BLaER1 (cell line): Measurements from ENCODE around the gene SSR1.

Experiments used
- H3K27ac ChIP-seq: shearing (Covaris generic); formaldehyde crosslinking; 2 replicates; pipeline ENCODE4 v1.8.1; 2022
- H3K27me3 ChIP-seq: shearing (Covaris generic); formaldehyde crosslinking; 2 replicates; pipeline ENCODE4 v1.8.1; 2022
- H3K36me3 ChIP-seq: shearing (Covaris generic); formaldehyde crosslinking; 2 replicates; pipeline ENCODE4 v1.8.1; 2022
- H3K4me1 ChIP-seq: shearing (Covaris generic); formaldehyde crosslinking; 2 replicates; pipeline ENCODE4 v1.8.1; 2022
- H3K4me2 ChIP-seq: shearing (Covaris generic); formaldehyde crosslinking; 2 replicates; pipeline ENCODE4 v1.8.1; 2022
- H3K4me3 ChIP-seq: shearing (Covaris generic); formaldehyde crosslinking; 2 replicates; pipeline ENCODE4 v1.8.1; 2022
- H3K9ac ChIP-seq: shearing (Covaris generic); formaldehyde crosslinking; 2 replicates; pipeline ENCODE4 v1.8.1; 2022
- H3K9me3 ChIP-seq: shearing (Covaris generic); formaldehyde crosslinking; 2 replicates; pipeline ENCODE4 v1.8.1; 2022
- H4K20me1 ChIP-seq: shearing (Covaris generic); formaldehyde crosslinking; 2 replicates; pipeline ENCODE4 v1.8.1; 2022
- Cebpa-rat ChIP-seq: shearing (Covaris generic); IDR thresholded peaks from 2 replicates; pipeline ENCODE4 v1.8.1; 2022

The SSR1 gene

DNA sequence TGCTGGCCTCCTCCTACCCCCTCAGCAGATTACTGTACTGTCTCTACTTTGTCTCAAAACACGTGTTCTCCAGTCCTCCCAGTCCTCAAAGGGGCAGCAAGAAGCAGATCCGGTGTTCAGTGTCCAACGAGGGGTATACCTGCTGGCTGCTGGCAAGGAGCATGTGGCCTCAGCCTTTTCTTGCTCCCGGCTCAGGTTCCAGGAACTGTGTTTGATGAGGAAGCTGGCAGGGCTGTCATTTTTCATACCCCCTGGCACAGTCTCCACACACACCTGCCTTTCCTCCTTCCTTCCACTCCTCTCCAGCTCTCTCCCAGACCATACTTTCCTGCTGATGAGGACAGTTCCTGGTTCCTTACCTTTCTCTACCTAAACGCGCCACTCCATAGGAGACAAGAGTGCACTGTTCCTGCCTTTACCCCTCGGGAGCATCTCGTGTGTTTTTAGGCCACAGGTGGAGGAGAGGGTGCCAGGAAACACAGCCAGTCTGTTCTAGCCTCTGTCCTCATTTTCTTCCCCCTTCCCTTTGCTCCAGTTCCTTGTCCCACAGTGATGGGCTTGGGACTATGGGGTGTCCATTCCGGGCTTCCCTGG, 77.2 kb downstream of the SSR1 start:
- Histone ChIP-seq H3K9ac (peak overlapping the region; percentile 30; the same call in 1 of the 2 replicates), H3K9me3 (no peaks in the 10 kb centered on the region), H3K4me1 (peaks cover 81% of the 10 kb centered on the region), H4K20me1 (peaks cover 76% of the 10 kb centered on the region), H3K27me3 (no peaks in the 10 kb centered on the region), H3K4me2 (peak overlapping the region; percentile 23; the same call in 1 of the 2 replicates), H3K4me3 (no peak overlapping the region), H3K27ac (peak overlapping the region; percentile 11; the same call in 1 of the 2 replicates), H3K36me3 (peaks cover 75% of the 10 kb centered on the region)
- no peak for TF ChIP-seq Cebpa-rat

DNA sequence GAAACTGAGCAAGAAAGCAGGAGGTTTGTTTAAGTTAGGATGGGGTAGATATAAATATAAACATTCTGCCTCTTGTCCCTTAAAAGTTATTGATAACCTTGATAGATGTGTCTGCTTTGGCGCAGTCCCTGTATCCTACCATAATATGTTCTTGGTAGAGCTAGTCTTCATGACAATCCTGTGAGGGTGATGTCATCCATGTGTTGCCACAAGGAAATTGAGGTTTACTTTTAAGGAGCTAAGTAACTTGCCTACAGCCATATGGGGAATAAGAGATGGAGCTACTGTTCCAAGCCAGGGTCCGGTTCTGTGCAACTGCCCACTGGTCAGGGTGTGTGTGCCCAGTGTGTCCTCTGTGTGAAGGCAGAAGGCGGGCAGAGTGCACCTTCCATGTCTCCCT, 78.5 kb downstream of the SSR1 start:
- Histone ChIP-seq H3K9ac (no peak overlapping the region), H3K4me2 (no peak overlapping the region), H3K4me1 (peaks cover 72% of the 10 kb centered on the region), H3K27me3 (no peaks in the 10 kb centered on the region), H3K9me3 (no peaks in the 10 kb centered on the region), H3K27ac (no peak overlapping the region), H3K4me3 (no peak overlapping the region), H4K20me1 (peaks cover 80% of the 10 kb centered on the region), H3K36me3 (peaks cover 77% of the 10 kb centered on the region)
- TF ChIP-seq Cebpa-rat, result no peak

DNA sequence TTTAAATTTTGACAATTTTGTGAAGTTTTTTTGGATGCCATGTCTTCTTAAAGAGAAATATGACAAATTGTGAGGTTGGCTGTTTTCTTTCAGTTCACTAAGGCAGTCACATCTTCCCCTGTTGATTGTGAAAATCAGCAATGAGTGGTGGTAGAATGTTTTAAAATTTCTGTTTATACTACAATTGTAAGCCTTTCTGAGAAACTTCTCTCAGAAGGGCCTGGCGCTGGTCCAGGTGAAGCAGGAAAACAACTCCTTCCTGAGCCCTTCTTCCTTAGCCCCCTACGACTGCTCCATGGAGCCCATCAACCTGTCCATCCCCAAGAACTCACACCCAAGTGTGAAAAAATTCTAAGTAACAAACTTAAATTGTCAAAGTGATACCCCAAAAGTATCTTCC, 80.6 kb downstream of the SSR1 start:
- Histone ChIP-seq H3K9ac (no peak overlapping the region), H3K36me3 (peaks cover 91% of the 10 kb centered on the region), H3K4me2 (no peak overlapping the region), H3K27ac (no peak overlapping the region), H3K9me3 (no peaks in the 10 kb centered on the region), H4K20me1 (peaks cover 58% of the 10 kb centered on the region), H3K4me3 (no peak overlapping the region), H3K4me1 (peaks cover 50% of the 10 kb centered on the region), H3K27me3 (no peaks in the 10 kb centered on the region)
- TF ChIP-seq Cebpa-rat, result no peak

DNA sequence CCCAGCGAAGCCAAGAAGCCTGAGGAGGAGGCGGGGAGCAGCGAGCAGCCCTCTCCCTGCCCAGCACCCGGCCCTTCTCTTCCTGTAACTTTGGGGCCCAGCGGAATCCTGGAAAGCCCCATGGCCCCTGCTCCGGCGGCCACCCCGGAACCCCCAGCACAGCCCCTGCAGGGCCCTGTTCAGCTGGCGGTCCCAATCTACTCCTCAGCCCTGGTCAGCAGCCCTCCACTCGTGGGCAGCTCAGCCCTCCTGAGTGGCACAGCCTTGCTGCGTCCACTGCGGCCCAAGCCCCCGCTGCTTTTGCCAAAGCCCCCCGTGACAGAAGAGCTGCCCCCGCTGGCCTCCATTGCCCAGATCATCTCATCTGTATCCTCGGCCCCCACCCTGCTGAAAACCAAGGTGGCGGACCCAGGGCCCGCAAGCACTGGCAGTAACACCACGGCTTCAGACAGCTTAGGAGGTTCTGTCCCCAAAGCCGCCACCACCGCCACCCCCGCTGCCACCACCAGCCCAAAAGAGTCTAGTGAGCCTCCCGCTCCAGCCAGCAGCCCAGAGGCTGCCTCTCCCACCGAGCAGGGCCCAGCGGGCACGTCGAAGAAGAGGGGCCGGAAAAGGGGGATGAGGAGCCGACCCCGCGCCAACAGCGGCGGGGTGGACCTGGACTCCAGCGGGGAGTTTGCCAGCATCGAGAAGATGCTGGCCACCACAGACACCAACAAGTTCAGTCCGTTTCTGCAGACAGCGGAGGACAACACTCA, 81.9 kb downstream of the SSR1 start:
- Histone ChIP-seq H4K20me1 (peaks cover 49% of the 10 kb centered on the region), H3K4me1 (peaks cover 43% of the 10 kb centered on the region), H3K9me3 (no peaks in the 10 kb centered on the region), H3K9ac (no peak overlapping the region), H3K27me3 (no peaks in the 10 kb centered on the region), H3K27ac (no peak overlapping the region), H3K4me3 (no peak overlapping the region), H3K4me2 (no peak overlapping the region), H3K36me3 (peaks cover 98% of the 10 kb centered on the region)
- TF ChIP-seq Cebpa-rat, result no peak

DNA sequence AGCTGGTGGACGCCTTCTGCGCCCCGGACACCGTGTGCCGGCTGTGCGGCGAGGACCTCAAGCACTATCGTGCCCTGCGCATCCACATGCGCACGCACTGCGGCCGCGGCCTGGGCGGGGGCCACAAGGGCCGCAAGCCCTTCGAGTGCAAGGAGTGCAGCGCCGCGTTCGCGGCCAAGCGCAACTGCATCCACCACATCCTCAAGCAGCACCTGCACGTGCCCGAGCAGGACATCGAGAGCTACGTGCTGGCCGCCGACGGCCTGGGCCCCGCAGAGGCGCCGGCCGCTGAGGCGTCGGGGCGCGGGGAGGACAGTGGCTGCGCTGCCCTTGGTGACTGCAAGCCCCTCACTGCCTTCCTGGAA, 82.7 kb downstream of the SSR1 start:
- Histone ChIP-seq H4K20me1 (peaks cover 41% of the 10 kb centered on the region), H3K27me3 (no peaks in the 10 kb centered on the region), H3K27ac (no peak overlapping the region), H3K4me1 (peaks cover 35% of the 10 kb centered on the region), H3K4me2 (no peak overlapping the region), H3K36me3 (peaks cover 98% of the 10 kb centered on the region), H3K9me3 (no peaks in the 10 kb centered on the region), H3K4me3 (no peak overlapping the region), H3K9ac (no peak overlapping the region)
- no peak for TF ChIP-seq Cebpa-rat

DNA sequence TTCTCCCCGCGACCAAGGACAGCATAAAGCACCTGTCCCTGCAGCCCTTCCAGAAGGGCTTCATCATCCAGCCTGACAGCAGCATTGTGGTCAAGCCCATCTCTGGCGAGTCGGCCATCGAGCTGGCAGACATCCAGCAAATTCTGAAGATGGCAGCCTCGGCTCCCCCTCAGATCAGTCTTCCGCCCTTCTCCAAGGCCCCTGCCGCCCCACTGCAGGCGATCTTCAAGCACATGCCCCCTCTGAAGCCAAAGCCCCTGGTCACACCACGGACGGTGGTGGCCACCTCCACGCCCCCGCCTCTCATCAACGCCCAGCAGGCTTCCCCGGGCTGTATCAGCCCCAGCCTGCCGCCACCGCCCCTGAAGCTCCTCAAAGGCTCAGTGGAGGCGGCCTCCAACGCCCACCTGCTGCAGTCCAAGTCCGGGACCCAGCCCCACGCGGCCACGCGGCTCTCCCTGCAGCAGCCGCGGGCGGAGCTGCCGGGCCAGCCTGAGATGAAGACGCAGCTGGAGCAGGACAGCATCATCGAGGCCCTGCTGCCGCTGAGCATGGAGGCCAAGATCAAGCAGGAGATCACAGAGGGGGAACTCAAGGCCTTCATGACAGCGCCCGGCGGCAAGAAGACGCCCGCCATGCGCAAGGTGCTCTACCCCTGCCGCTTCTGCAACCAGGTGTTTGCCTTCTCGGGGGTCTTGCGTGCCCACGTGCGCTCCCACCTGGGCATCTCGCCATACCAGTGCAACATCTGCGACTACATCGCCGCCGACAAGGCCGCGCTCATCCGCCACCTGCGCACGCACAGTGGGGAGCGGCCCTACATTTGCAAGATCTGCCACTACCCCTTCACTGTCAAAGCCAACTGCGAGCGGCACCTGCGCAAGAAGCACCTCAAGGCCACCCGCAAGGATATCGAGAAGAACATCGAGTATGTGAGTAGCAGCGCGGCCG, 83.3 kb downstream of the SSR1 start:
- H4K20me1 ChIP-seq, result peaks cover 40% of the 10 kb centered on the region
- no peaks in the 10 kb centered on the region for H3K9me3 ChIP-seq
- H3K9ac ChIP-seq, result no peak overlapping the region
- peaks cover 34% of the 10 kb centered on the region for H3K4me1 ChIP-seq
- peaks cover 98% of the 10 kb centered on the region for H3K36me3 ChIP-seq
- H3K27ac ChIP-seq, result no peak overlapping the region
- no peak overlapping the region for H3K4me3 ChIP-seq
- no peaks in the 10 kb centered on the region for H3K27me3 ChIP-seq
- no peak for TF ChIP-seq Cebpa-rat
- H3K4me2 ChIP-seq, result no peak overlapping the region

DNA sequence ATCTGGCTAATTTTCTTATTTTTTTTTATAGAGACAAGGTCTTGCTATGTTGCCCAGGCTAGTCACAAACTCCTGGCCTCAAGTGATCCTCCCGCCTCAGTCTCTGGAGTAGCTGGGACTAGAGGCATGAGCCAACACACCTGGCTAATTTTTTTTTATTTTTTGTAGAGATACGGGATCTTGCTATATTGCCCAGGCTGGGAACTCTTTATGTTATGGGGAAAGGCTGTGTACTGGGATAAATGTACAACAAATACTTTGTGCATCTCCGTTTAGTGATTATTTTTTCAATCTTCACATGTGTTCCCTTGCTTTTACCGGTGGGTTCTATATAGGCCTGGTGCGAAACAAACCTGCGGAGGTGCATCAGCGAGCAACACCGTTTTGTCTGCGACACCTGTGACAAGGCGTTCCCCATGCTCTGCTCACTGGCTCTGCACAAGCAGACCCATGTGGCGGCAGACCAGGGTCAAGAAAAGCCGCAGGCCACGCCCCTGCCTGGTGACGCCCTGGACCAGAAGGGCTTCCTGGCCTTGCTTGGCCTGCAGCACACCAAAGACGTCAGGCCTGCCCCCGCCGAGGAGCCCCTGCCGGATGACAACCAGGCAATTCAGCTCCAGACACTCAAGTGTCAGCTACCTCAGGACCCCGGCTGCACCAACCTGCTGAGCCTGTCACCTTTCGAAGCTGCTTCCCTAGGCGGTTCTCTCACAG, 84.2 kb downstream of the SSR1 start:
- Histone ChIP-seq H4K20me1 (peaks cover 36% of the 10 kb centered on the region; the same call in 1 of the 2 replicates), H3K4me2 (no peak overlapping the region), H3K9me3 (no peaks in the 10 kb centered on the region), H3K4me1 (peaks cover 37% of the 10 kb centered on the region), H3K36me3 (peaks cover 95% of the 10 kb centered on the region), H3K9ac (no peak overlapping the region), H3K27ac (no peak overlapping the region), H3K4me3 (no peak overlapping the region), H3K27me3 (no peaks in the 10 kb centered on the region)
- no peak for TF ChIP-seq Cebpa-rat

DNA sequence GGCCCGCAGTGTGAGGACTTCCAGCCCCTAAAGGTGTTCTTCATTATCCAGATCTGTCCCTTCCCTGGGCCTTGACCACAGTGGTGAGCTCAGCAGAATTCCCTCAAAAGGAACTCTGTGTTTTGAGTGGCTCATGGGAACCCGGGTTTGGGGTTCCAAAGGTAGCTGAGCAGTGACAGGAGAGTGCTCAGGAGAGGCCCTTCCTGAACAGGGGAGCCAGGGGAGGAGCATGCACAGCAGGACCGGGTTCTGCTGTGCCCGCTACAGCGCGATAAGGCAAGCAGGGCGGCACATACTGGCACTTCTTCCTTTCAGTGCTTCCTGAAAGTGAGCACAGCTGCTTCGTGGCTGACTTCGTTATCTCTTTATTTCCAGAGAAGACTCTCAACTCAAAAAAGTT, 88.3 kb downstream of the SSR1 start:
- Histone ChIP-seq H3K4me2 (peak overlapping the region; percentile 53), H3K9me3 (no peaks in the 10 kb centered on the region), H3K27ac (peak overlapping the region; percentile 10), H3K36me3 (peaks cover 93% of the 10 kb centered on the region), H4K20me1 (peaks cover 26% of the 10 kb centered on the region), H3K4me3 (no peak overlapping the region), H3K27me3 (no peaks in the 10 kb centered on the region), H3K9ac (no peak overlapping the region), H3K4me1 (peaks cover 14% of the 10 kb centered on the region)
- TF ChIP-seq Cebpa-rat, result no peak

DNA sequence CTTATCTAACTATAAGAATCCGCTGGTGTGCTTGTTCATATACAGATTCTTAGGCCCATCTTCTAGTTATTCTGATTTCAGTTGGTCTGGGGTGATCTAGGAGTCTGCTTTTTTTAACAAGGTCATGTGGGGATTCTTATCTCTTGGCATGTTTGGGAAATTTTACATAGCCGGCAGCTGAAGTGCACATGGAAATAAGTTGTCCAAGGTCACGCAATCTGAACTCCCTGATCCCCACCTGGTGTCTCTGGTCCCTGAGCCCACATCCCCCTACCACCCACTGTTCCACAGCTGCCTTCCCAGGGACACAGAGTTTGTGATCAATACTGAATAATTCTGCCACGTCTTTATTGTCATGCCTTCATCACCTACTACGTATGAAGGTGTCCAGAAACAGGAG, 90.8 kb downstream of the SSR1 start:
- H3K9me3 ChIP-seq, result no peaks in the 10 kb centered on the region
- H3K4me2 ChIP-seq, result no peak overlapping the region
- H3K27me3 ChIP-seq, result no peaks in the 10 kb centered on the region
- no peak overlapping the region for H3K9ac ChIP-seq
- no peak overlapping the region for H3K27ac ChIP-seq
- peaks cover 14% of the 10 kb centered on the region for H3K4me1 ChIP-seq
- H3K4me3 ChIP-seq, result no peak overlapping the region
- peaks cover 34% of the 10 kb centered on the region for H4K20me1 ChIP-seq
- peaks cover 92% of the 10 kb centered on the region for H3K36me3 ChIP-seq
- TF ChIP-seq Cebpa-rat, result no peak
